SKM-1 (cell line): ENCODE results near the gene TIMM44.
"Not testable (repeated sequence)": the region's sequence is repeated elsewhere in the genome, so short reads cannot be mapped to it uniquely, and the experiment has no call there.

Experiments used
- DNase-seq: peaks from one replicate; lab custom pipeline; 2025; ENCODE audit not compliant: unreplicated experiment; lab: John Stamatoyannopoulos, UW

TIMM44 gene

GRCh38 chr19:7977021-7977722 is 33.7 kb upstream of the TIMM44 start:
- no peak for DNase-seq

GRCh38 chr19:7976461-7976860 is 33.0 kb upstream of the TIMM44 start:
- DNase-seq, result no peak

GRCh38 chr19:7975037-7975436 is 31.6 kb upstream of the TIMM44 start:
- no peak for DNase-seq

GRCh38 chr19:7973883-7974282 is 30.4 kb upstream of the TIMM44 start:
- no peak for DNase-seq

- DNase-seq, result no peak
These were observed 28.4 kb upstream of the TIMM44 start for GRCh38 chr19:7971553-7972520.

- peak; percentile 9 for DNase-seq
These were observed 27.4 kb upstream of the TIMM44 start for GRCh38 chr19:7970716-7971448.

- DNase-seq, result no peak
These were observed 26.1 kb upstream of the TIMM44 start for GRCh38 chr19:7969555-7969939.

- DNase-seq, result no peak
These were observed 25.5 kb upstream of the TIMM44 start for GRCh38 chr19:7968796-7969554.

- no peak for DNase-seq
These were observed 24.7 kb upstream of the TIMM44 start for GRCh38 chr19:7968008-7968795.

- DNase-seq, result no peak
These were observed 22.6 kb upstream of the TIMM44 start for GRCh38 chr19:7965921-7966665.

GRCh38 chr19:7965259-7965841 is 21.9 kb upstream of the TIMM44 start:
- no peak for DNase-seq

GRCh38 chr19:7963566-7963965 is 20.1 kb upstream of the TIMM44 start:
- DNase-seq, result no peak

GRCh38 chr19:7962644-7963268 is 19.3 kb upstream of the TIMM44 start:
- DNase-seq, result no peak

GRCh38 chr19:7961920-7962626 is 18.6 kb upstream of the TIMM44 start:
- DNase-seq, result no peak

GRCh38 chr19:7961082-7961481 is 17.6 kb upstream of the TIMM44 start:
- DNase-seq, result not testable (repeated sequence)

GRCh38 chr19:7959211-7959610 is 15.7 kb upstream of the TIMM44 start:
- no peak for DNase-seq

GRCh38 chr19:7955696-7956095 is 12.2 kb upstream of the TIMM44 start:
- no peak for DNase-seq

- DNase-seq, result no peak
These were observed 10.1 kb upstream of the TIMM44 start for GRCh38 chr19:7953576-7953975.
